ENCODE measurements around the gene IQUB. TPM values are rescaled to one million over a fixed set of nuclear protein-coding genes. Genes with fewer than 3 reads are reported as not detected.
"Not testable (repeated sequence)": the region's sequence is repeated elsewhere in the genome, so short reads cannot be mapped to it uniquely, and the experiment has no call there.

Gene IQUB
- total and polyA plus RNA-seq, 5 donors: 0.07 to 0.79 (median 0.58) TPM

GRCh38 chr7:123538897-123539296 lies 4.5 kb upstream of the IQUB start:
- intact Hi-C loops (cut with DNase I): no loop called here
- Histone ChIP-seq H3K4me1 (ENCODE audit: control insufficient read depth, insufficient read depth, low read length) (peaks cover 1% of the 10 kb centered on the region), H3K27me3 (ENCODE audit: control insufficient read depth, insufficient read depth) (no peaks in the 10 kb centered on the region), H3K9me3 (ENCODE audit: control insufficient read depth, low read length) (no peaks in the 10 kb centered on the region), H3K4me3 (ENCODE audit: low read length) (no peak overlapping the region), H3K27ac (ENCODE audit: low read length) (no peak overlapping the region)
- no peak for DNase-seq
- no peak for ATAC-seq
- WGBS: 96% methylated on average over 1 of the region's 1 CpG

GRCh38 chr7:123538189-123538714 lies 3.9 kb upstream of the IQUB start:
- H3K27me3 ChIP-seq (ENCODE audit: control insufficient read depth, insufficient read depth): no peaks in the 10 kb centered on the region
- intact Hi-C loops (cut with DNase I): no loop called here

GRCh38 chr7:123537026-123537642 lies 2.7 kb upstream of the IQUB start:
- Histone ChIP-seq H3K27me3 (ENCODE audit: control insufficient read depth, insufficient read depth) (no peaks in the 10 kb centered on the region), H3K4me3 (ENCODE audit: low read length) (no peak overlapping the region), H3K4me1 (ENCODE audit: control insufficient read depth, insufficient read depth, low read length) (no peaks in the 10 kb centered on the region), H3K9me3 (ENCODE audit: control insufficient read depth, low read length) (no peaks in the 10 kb centered on the region), H3K27ac (ENCODE audit: low read length) (no peak overlapping the region)
- ATAC-seq: no peak
- 34% methylated on average over 3 of the region's 3 CpGs for WGBS
- DNase-seq: no peak
- intact Hi-C loops (cut with DNase I): no loop called here

More at GRCh38 chr7:123538189-123538714, 3.9 kb upstream of the IQUB start:
- Histone ChIP-seq H3K9me3 (ENCODE audit: control insufficient read depth, low read length) (no peaks in the 10 kb centered on the region), H3K4me3 (ENCODE audit: low read length) (no peak overlapping the region), H3K27ac (ENCODE audit: low read length) (no peak overlapping the region), H3K4me1 (ENCODE audit: control insufficient read depth, insufficient read depth, low read length) (peaks cover 1% of the 10 kb centered on the region)
- ATAC-seq (no peak), DNase-seq (no peak)
- 58% methylated on average over 7 of the region's 7 CpGs for WGBS

- Histone ChIP-seq H3K4me3 (ENCODE audit: low read length) (peak overlapping the region; percentile 39), H3K27ac (ENCODE audit: low read length) (no peak overlapping the region), H3K4me1 (ENCODE audit: control insufficient read depth, insufficient read depth, low read length) (no peaks in the 10 kb centered on the region), H3K9me3 (ENCODE audit: control insufficient read depth, low read length) (no peaks in the 10 kb centered on the region), H3K27me3 (ENCODE audit: control insufficient read depth, insufficient read depth) (no peaks in the 10 kb centered on the region)
- peak; percentile 23 to 59 (median 51) for DNase-seq
- intact Hi-C loops (cut with DNase I): no loop called here
- WGBS: 95% methylated on average over 12 of the region's 12 CpGs
- no peak for ATAC-seq
These were observed 1.1 kb upstream of the IQUB start for GRCh38 chr7:123535517-123535916.

GRCh38 chr7:123533929-123534382 lies 439 bp downstream of the IQUB start:
- Histone ChIP-seq H3K4me3 (ENCODE audit: low read length) (peak overlapping the region; percentile 52), H3K4me1 (ENCODE audit: control insufficient read depth, insufficient read depth, low read length) (no peaks in the 10 kb centered on the region), H3K27ac (ENCODE audit: low read length) (peak overlapping the region; percentile 11), H3K9me3 (ENCODE audit: control insufficient read depth, low read length) (no peaks in the 10 kb centered on the region), H3K27me3 (ENCODE audit: control insufficient read depth, insufficient read depth) (no peaks in the 10 kb centered on the region)
- no peak for DNase-seq
- intact Hi-C loops (cut with DNase I): no loop called here
- WGBS: 4% methylated on average over 9 of the region's 9 CpGs
- no peak for ATAC-seq

- H3K9me3 ChIP-seq (ENCODE audit: control insufficient read depth, low read length): no peaks in the 10 kb centered on the region
- H3K4me3 ChIP-seq (ENCODE audit: low read length): no peak overlapping the region
- DNase-seq (no peak), ATAC-seq (no peak)
- no peaks in the 10 kb centered on the region for H3K4me1 ChIP-seq (ENCODE audit: control insufficient read depth, insufficient read depth, low read length)
- intact Hi-C loops (cut with DNase I): no loop called here
- WGBS: 82% methylated on average over 3 of the region's 3 CpGs
- no peaks in the 10 kb centered on the region for H3K27me3 ChIP-seq (ENCODE audit: control insufficient read depth, insufficient read depth)
- H3K27ac ChIP-seq (ENCODE audit: low read length): no peak overlapping the region
These were observed 860 bp downstream of the IQUB start for GRCh38 chr7:123533553-123533917.

- ATAC-seq (peak; percentile 40 to 43), DNase-seq (peak; percentile 38 to 64 (median 50))
- H3K27me3 ChIP-seq (ENCODE audit: control insufficient read depth, insufficient read depth); H3K4me1 ChIP-seq (ENCODE audit: control insufficient read depth, insufficient read depth, low read length); H3K9me3 ChIP-seq (ENCODE audit: control insufficient read depth, low read length); H3K27ac ChIP-seq (ENCODE audit: low read length); intact Hi-C loops (cut with DNase I): not testable (repeated sequence)
- H3K4me3 ChIP-seq (ENCODE audit: low read length): peak overlapping the region; percentile 56
- WGBS: 3% methylated on average over 32 of the region's 33 CpGs
These were observed 1.4 kb downstream of the IQUB start for GRCh38 chr7:123532788-123533552.

GRCh38 chr7:123532343-123532742 lies 2.1 kb downstream of the IQUB start:
- DNase-seq; H3K4me1 ChIP-seq (ENCODE audit: control insufficient read depth, insufficient read depth, low read length); H3K27ac ChIP-seq (ENCODE audit: low read length); intact Hi-C loops (cut with DNase I); H3K27me3 ChIP-seq (ENCODE audit: control insufficient read depth, insufficient read depth); ATAC-seq; H3K9me3 ChIP-seq (ENCODE audit: control insufficient read depth, low read length): not testable (repeated sequence)
- H3K4me3 ChIP-seq (ENCODE audit: low read length): peak overlapping the region; percentile 56
- 26% methylated on average over 5 of the region's 14 CpGs for WGBS

GRCh38 chr7:123530035-123530591 lies 4.3 kb downstream of the IQUB start:
- DNase-seq; H3K27me3 ChIP-seq (ENCODE audit: control insufficient read depth, insufficient read depth); H3K4me3 ChIP-seq (ENCODE audit: low read length); H3K27ac ChIP-seq (ENCODE audit: low read length); H3K4me1 ChIP-seq (ENCODE audit: control insufficient read depth, insufficient read depth, low read length); H3K9me3 ChIP-seq (ENCODE audit: control insufficient read depth, low read length); intact Hi-C loops (cut with DNase I); ATAC-seq: not testable (repeated sequence)
- WGBS: 96% methylated on average over 13 of the region's 13 CpGs

- Histone ChIP-seq H3K27ac (ENCODE audit: low read length) (no peak overlapping the region), H3K27me3 (ENCODE audit: control insufficient read depth, insufficient read depth) (no peaks in the 10 kb centered on the region), H3K4me3 (ENCODE audit: low read length) (no peak overlapping the region), H3K4me1 (ENCODE audit: control insufficient read depth, insufficient read depth, low read length) (no peaks in the 10 kb centered on the region), H3K9me3 (ENCODE audit: control insufficient read depth, low read length) (no peaks in the 10 kb centered on the region)
- intact Hi-C loops (cut with DNase I): no loop called here
- WGBS: 94% methylated on average over 5 of the region's 5 CpGs
- no peak for DNase-seq
- no peak for ATAC-seq
These were observed 6.1 kb downstream of the IQUB start for GRCh38 chr7:123528265-123528664.

GRCh38 chr7:123527712-123528225 lies 6.6 kb downstream of the IQUB start:
- DNase-seq; H3K27me3 ChIP-seq (ENCODE audit: control insufficient read depth, insufficient read depth); H3K27ac ChIP-seq (ENCODE audit: low read length); intact Hi-C loops (cut with DNase I); ATAC-seq; H3K4me3 ChIP-seq (ENCODE audit: low read length); H3K4me1 ChIP-seq (ENCODE audit: control insufficient read depth, insufficient read depth, low read length); H3K9me3 ChIP-seq (ENCODE audit: control insufficient read depth, low read length): not testable (repeated sequence)
- WGBS: 85% methylated on average over 17 of the region's 24 CpGs

Measured in right cardiac atrium (tissue), 5 donors.